ENCODE results near the gene PDE8B. TPM values are rescaled to one million over a fixed set of nuclear protein-coding genes. Genes with fewer than 3 reads are reported as not detected.

Gene PDE8B, protein sequence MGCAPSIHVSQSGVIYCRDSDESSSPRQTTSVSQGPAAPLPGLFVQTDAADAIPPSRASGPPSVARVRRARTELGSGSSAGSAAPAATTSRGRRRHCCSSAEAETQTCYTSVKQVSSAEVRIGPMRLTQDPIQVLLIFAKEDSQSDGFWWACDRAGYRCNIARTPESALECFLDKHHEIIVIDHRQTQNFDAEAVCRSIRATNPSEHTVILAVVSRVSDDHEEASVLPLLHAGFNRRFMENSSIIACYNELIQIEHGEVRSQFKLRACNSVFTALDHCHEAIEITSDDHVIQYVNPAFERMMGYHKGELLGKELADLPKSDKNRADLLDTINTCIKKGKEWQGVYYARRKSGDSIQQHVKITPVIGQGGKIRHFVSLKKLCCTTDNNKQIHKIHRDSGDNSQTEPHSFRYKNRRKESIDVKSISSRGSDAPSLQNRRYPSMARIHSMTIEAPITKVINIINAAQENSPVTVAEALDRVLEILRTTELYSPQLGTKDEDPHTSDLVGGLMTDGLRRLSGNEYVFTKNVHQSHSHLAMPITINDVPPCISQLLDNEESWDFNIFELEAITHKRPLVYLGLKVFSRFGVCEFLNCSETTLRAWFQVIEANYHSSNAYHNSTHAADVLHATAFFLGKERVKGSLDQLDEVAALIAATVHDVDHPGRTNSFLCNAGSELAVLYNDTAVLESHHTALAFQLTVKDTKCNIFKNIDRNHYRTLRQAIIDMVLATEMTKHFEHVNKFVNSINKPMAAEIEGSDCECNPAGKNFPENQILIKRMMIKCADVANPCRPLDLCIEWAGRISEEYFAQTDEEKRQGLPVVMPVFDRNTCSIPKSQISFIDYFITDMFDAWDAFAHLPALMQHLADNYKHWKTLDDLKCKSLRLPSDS
- 2.0 TPM for total RNA-seq
- polyA plus RNA-seq (ENCODE audit: insufficient read depth in 1 of 8, insufficient read length in 8 of 8, low replicate concordance in 1 of 8), result 1 to 10 TPM; 2.4 to 4.9 (median 3.3) TPM
- long read RNA-seq, donor 1, result 0 reads
- long read RNA-seq, donor 2, result 0 reads
- long read RNA-seq, donor 3, result 0 reads
- long read RNA-seq, donor 4, result 0 reads
- long read RNA-seq, donor 5, result 0 reads
- long read RNA-seq, donor 6, result 0 reads
- long read RNA-seq, donor 7, partial matches to known transcripts, result 9 of 10 reads
- long read RNA-seq, donor 7, other reads (novel, unspliced or antisense), result 0 of 10 reads
- long read RNA-seq, donor 8, result 0 reads
- long read RNA-seq, donor 9, result 0 reads
- long read RNA-seq, donor 10, result 0 reads
- long read RNA-seq, donor 11, partial matches to known transcripts, result 7 of 16 reads
- long read RNA-seq, donor 11, other reads (novel, unspliced or antisense), result 9 of 16 reads

DNA sequence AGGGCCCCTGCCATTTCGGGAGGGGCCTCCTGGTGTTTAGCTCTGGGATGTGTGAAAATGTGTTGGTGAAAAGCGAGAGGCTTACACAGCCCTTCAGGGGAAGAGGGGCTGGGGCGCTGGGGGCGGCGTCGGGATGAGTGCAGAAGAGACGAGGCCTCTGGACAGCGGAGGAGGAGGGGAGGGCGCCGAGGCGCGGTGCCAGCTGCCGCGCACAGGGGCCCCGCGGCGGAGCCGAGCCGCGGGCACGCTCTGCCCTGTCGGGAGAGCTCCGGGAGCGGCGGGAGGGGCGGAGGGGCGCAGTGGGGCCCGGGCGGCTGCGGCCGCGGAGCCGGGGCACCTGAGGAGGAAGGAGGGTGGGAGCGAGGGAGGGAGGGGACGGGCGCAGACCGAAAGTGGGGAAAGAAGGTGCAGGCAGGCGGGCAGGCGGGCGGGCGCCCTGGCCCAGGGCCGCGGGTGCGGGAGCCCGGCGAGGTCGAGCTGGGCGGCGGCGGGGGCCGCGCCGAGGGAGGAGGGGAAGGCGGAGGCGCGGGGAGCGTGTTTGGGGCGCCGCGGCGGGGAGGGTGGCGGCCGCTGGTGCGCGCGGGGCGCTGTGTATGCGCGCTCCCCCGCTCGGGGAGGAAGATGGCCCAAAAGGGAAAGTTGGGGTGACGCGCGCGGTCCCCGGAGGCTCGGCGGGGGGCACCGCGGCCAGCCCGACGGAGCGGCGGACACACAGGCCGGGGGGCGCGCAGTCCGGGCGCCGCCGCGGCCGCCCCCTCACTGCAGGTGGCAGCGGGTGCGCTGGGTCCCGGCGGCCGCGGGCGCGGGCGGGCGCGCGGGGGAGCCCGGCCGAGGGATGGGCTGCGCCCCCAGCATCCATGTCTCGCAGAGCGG lies at the start of gene PDE8B:
Gene PDE8B, plus strand, starts transcription at position 590 of the 873 bp plus-strand sequence. Its CDS starts 246 bp downstream, at position 836.
- under 1% methylated on average over 108 of the region's 110 CpGs for WGBS (ENCODE audit: insufficient coverage)
- Histone ChIP-seq H3K27me3 (ENCODE audit: control insufficient read depth, insufficient read depth, low read length) (peaks cover 30% of the 10 kb centered on the region), H3K9me3 (replicated peaks; ENCODE audit: control insufficient read depth, low read depth, low read length) (no peaks in the 10 kb centered on the region), H3K4me1 (ENCODE audit: control insufficient read depth, insufficient read depth, low read length) (peaks cover 10% of the 10 kb centered on the region), H3K4me3 (ENCODE audit: low read length) (peak within 1 kb of the TSS; percentile 28), H3K27ac (ENCODE audit: low read length) (no peak within 1 kb of the TSS), H3K36me3 (ENCODE audit: control insufficient read depth, insufficient read depth, low read length) (no peaks in the 10 kb centered on the region)
- DNase-seq, result peak; percentile 14

DNA sequence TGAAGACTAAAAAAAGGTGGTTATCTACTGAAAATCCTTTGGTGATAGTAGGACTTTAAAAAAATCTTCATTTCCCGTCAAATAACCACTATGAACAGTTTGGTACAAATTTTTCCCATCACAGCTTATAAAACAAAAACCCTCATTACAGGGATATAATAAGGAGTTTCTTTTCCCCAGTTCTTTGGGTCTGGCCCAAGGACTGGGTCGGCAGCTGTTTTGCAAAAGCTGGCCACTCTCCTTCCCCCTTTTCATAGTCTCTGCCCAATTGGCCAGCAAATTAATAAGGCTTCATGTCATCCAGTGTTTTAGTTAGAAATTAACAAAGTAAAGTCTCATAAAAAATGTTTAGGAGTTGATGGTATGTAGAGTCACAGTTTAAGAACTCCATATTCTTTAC lies 47.0 kb upstream of the PDE8B start:
- peaks cover 14% of the 10 kb centered on the region for H3K4me1 ChIP-seq (ENCODE audit: control insufficient read depth, insufficient read depth, low read length)
- DNase-seq, result no peak
- H3K4me3 ChIP-seq (ENCODE audit: low read length), result no peak overlapping the region
- no peaks in the 10 kb centered on the region for H3K36me3 ChIP-seq (ENCODE audit: control insufficient read depth, insufficient read depth, low read length)
- no CpG with 5 or more reads among the region's 2 CpGs for WGBS (ENCODE audit: insufficient coverage)
- H3K27ac ChIP-seq (ENCODE audit: low read length), result no peak overlapping the region
- H3K27me3 ChIP-seq (ENCODE audit: control insufficient read depth, insufficient read depth, low read length), result no peaks in the 10 kb centered on the region
- no peaks in the 10 kb centered on the region for H3K9me3 ChIP-seq (replicated peaks; ENCODE audit: control insufficient read depth, low read depth, low read length)

DNA sequence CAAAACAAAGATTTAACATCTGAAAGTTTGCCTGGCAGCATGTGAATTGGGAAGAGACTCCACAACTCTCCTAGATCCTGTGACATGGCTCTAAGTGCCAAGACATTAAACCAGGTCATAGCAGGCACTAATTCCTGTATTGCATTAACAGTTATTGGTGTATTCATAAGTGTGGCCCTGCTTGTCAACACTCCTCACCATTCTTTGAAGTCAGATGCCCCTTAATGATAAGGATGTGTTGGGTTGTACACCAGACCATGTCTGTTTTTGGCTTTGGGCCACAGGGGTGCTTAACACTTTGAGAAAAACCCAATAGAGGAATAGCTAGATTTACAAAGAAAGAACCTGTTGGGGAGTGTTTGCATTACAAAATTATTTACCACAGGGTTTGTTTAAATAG lies 43.4 kb upstream of the PDE8B start:
- H3K27ac ChIP-seq (ENCODE audit: low read length), result no peak overlapping the region
- H3K27me3 ChIP-seq (ENCODE audit: control insufficient read depth, insufficient read depth, low read length), result no peaks in the 10 kb centered on the region
- DNase-seq, result no peak
- H3K36me3 ChIP-seq (ENCODE audit: control insufficient read depth, insufficient read depth, low read length), result no peaks in the 10 kb centered on the region
- no peaks in the 10 kb centered on the region for H3K9me3 ChIP-seq (replicated peaks; ENCODE audit: control insufficient read depth, low read depth, low read length)
- H3K4me1 ChIP-seq (ENCODE audit: control insufficient read depth, insufficient read depth, low read length), result peaks cover 29% of the 10 kb centered on the region
- H3K4me3 ChIP-seq (ENCODE audit: low read length), result no peak overlapping the region

DNA sequence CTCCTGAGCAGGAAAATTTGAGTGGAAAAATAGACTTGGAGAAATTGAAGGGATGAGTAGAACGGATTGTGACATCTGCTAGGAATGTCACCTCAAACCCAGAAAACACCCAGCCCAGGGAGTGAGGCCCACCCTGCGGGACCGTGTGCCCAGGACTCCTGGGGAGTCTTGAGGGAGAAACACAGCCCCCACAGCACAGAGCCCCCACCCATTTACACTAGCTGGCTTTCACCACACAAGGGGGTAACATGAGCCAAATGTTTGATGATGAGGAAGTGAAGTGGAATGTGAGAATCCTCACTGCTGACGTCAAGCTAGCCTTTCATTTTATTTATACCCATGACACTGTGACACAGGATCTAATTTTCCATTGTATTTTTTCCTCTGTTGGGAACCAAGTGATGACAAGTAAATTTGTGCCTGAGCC lies 42.8 kb upstream of the PDE8B start:
- H3K27me3 ChIP-seq (ENCODE audit: control insufficient read depth, insufficient read depth, low read length), result no peaks in the 10 kb centered on the region
- H3K36me3 ChIP-seq (ENCODE audit: control insufficient read depth, insufficient read depth, low read length), result no peaks in the 10 kb centered on the region
- peaks cover 29% of the 10 kb centered on the region for H3K4me1 ChIP-seq (ENCODE audit: control insufficient read depth, insufficient read depth, low read length)
- H3K4me3 ChIP-seq (ENCODE audit: low read length), result no peak overlapping the region
- no peaks in the 10 kb centered on the region for H3K9me3 ChIP-seq (replicated peaks; ENCODE audit: control insufficient read depth, low read depth, low read length)
- peak; percentile 84 for DNase-seq
- H3K27ac ChIP-seq (ENCODE audit: low read length), result peak overlapping the region; percentile 49
- WGBS (ENCODE audit: insufficient coverage), result no CpG with 5 or more reads among the region's 4 CpGs

DNA sequence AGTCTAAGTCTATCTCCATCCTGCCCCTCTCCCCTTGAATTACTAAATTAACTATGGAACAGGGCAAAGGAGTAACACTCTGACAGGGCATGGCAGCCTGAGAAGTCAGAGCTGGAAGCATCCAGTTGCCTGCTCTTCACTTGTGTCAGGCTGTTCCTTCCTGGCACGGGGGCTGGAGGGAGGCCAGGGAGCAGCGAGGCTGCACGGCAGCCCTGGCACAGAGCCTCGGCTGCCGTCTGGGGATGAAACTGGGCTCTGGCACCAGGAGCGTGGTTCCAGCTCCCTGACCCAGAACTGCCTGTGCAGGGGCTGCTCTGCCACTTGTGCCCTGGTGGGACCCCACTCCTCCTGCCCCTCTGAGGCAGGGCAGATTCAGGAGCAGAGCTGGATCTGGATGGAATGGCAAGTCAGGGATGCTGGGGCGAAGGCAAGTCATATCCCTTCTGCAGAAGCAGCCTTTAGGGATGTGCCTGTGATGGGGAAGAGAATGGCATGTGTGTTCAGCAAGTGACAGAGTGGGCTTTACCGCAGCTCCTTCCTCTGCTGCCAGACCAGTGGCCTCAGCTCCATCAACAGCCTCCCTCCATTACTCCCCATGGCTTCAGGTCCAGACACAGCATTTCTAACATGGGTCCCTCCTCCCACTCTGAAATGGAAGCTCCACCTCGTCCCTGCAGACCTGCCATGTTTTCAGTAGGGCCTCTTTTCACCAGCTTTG lies 42.2 kb upstream of the PDE8B start:
- Histone ChIP-seq H3K4me3 (ENCODE audit: low read length) (no peak overlapping the region), H3K27ac (ENCODE audit: low read length) (peak overlapping the region; percentile 49), H3K36me3 (ENCODE audit: control insufficient read depth, insufficient read depth, low read length) (no peaks in the 10 kb centered on the region), H3K4me1 (ENCODE audit: control insufficient read depth, insufficient read depth, low read length) (peaks cover 29% of the 10 kb centered on the region), H3K27me3 (ENCODE audit: control insufficient read depth, insufficient read depth, low read length) (no peaks in the 10 kb centered on the region), H3K9me3 (replicated peaks; ENCODE audit: control insufficient read depth, low read depth, low read length) (no peaks in the 10 kb centered on the region)
- WGBS (ENCODE audit: insufficient coverage), result 26% methylated on average over 8 of the region's 9 CpGs
- DNase-seq, result no peak

DNA sequence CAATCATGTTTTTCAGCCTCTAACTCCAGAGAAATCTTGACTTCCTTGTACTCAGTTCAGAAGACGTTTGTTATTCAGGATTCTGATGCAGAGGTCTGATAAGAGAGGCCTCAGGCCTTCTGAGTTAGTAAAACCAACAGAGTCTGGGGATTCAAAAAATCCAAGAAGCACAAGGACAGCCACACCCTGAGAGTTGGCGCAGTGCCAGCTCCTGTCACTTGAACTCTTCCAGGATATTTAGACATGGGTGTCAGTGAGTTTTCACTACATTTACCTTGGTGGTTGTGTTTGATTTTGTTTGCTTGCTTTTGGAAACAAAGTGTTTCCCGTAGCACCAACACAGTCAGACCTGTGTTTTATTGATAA lies 41.6 kb upstream of the PDE8B start:
- DNase-seq, result peak; percentile 38
- Histone ChIP-seq H3K4me1 (ENCODE audit: control insufficient read depth, insufficient read depth, low read length) (peaks cover 29% of the 10 kb centered on the region), H3K36me3 (ENCODE audit: control insufficient read depth, insufficient read depth, low read length) (no peaks in the 10 kb centered on the region), H3K9me3 (replicated peaks; ENCODE audit: control insufficient read depth, low read depth, low read length) (no peaks in the 10 kb centered on the region), H3K27me3 (ENCODE audit: control insufficient read depth, insufficient read depth, low read length) (no peaks in the 10 kb centered on the region), H3K27ac (ENCODE audit: low read length) (no peak overlapping the region), H3K4me3 (ENCODE audit: low read length) (no peak overlapping the region)
- 25% methylated on average over 1 of the region's 3 CpGs for WGBS (ENCODE audit: insufficient coverage)

DNA sequence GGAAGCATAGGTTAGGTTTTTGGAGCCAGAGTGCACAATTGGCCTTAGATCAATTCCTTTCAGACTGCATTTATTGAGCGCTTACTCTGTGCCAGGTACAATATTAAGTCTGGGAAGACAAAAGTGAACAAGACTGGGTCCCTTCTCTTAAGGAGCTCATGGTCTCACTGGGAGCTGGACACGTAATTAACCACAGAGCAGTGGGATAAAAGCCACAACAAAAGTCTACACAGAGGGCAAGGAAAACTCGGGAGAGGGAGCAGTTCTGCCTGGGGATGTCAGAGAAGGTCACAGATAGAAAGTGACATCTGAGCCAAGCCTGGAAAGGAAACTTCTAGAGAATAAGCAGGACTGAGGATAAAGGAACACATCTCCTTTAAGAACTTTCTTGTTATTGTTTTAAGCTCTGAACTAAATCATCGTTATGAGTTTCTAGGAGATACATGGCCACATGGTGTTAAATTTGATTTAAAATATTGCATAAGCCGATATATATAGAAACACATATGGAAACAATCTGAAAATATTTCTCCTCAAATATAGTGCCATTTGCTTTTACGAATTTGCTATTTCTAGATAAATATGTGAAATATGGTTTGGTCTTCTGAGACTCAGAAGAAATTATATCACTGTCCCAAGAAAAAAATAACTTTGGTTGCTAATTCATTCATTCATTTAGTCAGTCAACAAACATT lies 40.1 kb upstream of the PDE8B start:
- Histone ChIP-seq H3K4me3 (ENCODE audit: low read length) (no peak overlapping the region), H3K9me3 (replicated peaks; ENCODE audit: control insufficient read depth, low read depth, low read length) (no peaks in the 10 kb centered on the region), H3K27me3 (ENCODE audit: control insufficient read depth, insufficient read depth, low read length) (no peaks in the 10 kb centered on the region), H3K36me3 (ENCODE audit: control insufficient read depth, insufficient read depth, low read length) (no peaks in the 10 kb centered on the region), H3K27ac (ENCODE audit: low read length) (no peak overlapping the region), H3K4me1 (ENCODE audit: control insufficient read depth, insufficient read depth, low read length) (peaks cover 29% of the 10 kb centered on the region)
- DNase-seq, result peak; percentile 48
- WGBS (ENCODE audit: insufficient coverage), result 47% methylated on average over 3 of the region's 6 CpGs

DNA sequence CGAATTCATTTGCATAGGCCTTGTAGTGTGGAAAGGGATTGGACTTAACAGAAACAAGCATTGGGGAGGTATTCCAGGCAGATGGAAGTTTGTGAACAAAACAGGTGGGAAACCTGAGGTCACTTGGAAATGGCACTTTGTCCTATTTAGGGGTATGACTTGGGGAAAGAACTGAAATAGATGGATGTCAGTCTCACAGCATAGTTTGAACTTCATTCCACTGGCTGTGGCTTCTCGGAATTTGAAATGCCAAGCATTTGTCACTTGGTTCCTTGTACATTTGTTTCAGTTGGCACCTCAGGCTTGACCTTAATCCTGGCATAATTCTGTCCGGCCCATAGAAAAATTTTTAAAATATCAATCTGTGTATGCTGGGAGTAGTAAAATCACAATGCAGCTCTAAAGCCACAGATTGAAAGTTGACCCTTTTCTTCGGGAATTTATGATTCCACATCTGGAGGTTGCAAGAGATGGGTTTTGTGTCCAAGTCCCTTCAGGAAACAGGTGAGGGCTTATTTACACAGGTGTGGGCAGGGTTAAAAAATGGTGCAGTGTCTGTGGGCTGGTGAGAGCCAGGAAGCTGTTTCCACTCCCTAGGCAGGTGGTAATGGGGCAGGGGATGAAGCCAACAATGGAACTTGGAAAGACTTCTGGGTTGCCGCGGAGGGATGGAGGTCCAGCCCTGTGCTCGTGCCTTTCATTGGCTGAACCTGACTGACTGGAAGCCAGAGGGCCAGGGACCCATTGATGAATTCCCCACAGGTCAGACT lies 39.2 kb upstream of the PDE8B start:
- no peaks in the 10 kb centered on the region for H3K27me3 ChIP-seq (ENCODE audit: control insufficient read depth, insufficient read depth, low read length)
- peaks cover 29% of the 10 kb centered on the region for H3K4me1 ChIP-seq (ENCODE audit: control insufficient read depth, insufficient read depth, low read length)
- no peaks in the 10 kb centered on the region for H3K36me3 ChIP-seq (ENCODE audit: control insufficient read depth, insufficient read depth, low read length)
- WGBS (ENCODE audit: insufficient coverage), result 66% methylated on average over 3 of the region's 7 CpGs
- H3K4me3 ChIP-seq (ENCODE audit: low read length), result no peak overlapping the region
- no peak overlapping the region for H3K27ac ChIP-seq (ENCODE audit: low read length)
- DNase-seq, result no peak
- H3K9me3 ChIP-seq (replicated peaks; ENCODE audit: control insufficient read depth, low read depth, low read length), result no peaks in the 10 kb centered on the region
